Measurements from ENCODE around the gene KCNK4. TPM values are rescaled to one million over a fixed set of nuclear protein-coding genes. Genes with fewer than 3 reads are reported as not detected.

Gene KCNK4
- total and polyA plus RNA-seq, 2 of the 13 experiments (the other 11 are each of a cell fraction or from before 2014, with no cell fraction given) = not detected

DNA sequence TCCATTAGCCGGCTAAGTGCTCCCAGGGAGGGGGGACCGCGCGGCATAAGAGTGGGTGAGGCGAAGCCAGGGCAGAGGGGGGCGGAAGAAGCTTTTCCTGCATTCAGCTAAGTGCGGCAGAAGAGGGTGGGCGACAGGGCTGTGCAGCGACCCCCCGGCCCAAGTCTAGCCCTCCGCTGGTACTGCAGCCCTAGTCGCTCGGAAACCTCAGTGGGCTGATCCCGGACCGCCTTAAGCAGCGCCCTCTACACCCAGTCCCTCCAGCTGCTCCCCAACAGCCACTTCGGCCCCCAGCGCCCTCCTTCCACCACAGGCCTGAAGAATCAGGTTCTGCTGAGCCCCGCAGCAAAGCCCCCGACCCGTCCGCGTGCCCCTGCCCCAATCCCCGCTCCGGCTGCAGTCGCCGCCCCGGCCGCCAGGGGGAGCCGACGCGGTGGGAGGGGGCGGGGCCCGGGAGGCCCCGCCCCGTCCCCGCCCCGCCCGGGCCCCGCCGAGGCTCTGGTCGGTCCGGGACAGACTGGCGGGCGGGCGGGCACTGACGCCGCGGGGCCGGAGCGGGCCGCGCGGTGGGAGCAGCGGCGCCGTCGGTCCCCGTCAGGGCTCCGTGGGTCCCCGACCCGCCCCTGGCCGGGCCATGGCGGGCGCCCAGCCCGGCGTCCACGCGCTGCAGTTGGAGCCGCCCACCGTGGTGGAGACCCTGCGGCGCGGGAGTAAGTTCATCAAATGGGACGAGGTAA is 39.9 kb upstream of the KCNK4 start, which contains the start of gene PLCB3 (continued):
- TF ChIP-seq, protein P1, sequence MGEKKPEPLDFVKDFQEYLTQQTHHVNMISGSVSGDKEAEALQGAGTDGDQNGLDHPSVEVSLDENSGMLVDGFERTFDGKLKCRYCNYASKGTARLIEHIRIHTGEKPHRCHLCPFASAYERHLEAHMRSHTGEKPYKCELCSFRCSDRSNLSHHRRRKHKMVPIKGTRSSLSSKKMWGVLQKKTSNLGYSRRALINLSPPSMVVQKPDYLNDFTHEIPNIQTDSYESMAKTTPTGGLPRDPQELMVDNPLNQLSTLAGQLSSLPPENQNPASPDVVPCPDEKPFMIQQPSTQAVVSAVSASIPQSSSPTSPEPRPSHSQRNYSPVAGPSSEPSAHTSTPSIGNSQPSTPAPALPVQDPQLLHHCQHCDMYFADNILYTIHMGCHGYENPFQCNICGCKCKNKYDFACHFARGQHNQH (CRISPR knock-in tag; IDR thresholded peaks at IDR 0.05) = 0 out of 2 replicates have a peak, but pooled peaks have one; percentile 44
- no peak for TF ChIP-seq SUZ12 (IDR thresholded peaks at IDR 0.05; ENCODE audit: low read depth, low read length)
- TF ChIP-seq NR2F6 (IDR thresholded peaks at IDR 0.05) = no peak
- no peak for TF ChIP-seq NR2F6 (CRISPR knock-in tag; IDR thresholded peaks at IDR 0.05)
- peak; percentile 25; the same call in 1 of the 2 replicates for TF ChIP-seq KLF6 (CRISPR knock-in tag; IDR thresholded peaks at IDR 0.05)
- no peak for TF ChIP-seq HOXA3 (CRISPR knock-in tag; IDR thresholded peaks at IDR 0.05)
- peak; percentile 61; the same call in 1 of the 2 replicates for TF ChIP-seq MAZ (IDR thresholded peaks at IDR 0.05; ENCODE audit: borderline replicate concordance, low read depth, low read length)
- peak; percentile 61; the same call in 1 of the 2 replicates for TF ChIP-seq MAZ (CRISPR knock-in tag; IDR thresholded peaks at IDR 0.05; ENCODE audit: low read depth)
- TF ChIP-seq, protein P2, sequence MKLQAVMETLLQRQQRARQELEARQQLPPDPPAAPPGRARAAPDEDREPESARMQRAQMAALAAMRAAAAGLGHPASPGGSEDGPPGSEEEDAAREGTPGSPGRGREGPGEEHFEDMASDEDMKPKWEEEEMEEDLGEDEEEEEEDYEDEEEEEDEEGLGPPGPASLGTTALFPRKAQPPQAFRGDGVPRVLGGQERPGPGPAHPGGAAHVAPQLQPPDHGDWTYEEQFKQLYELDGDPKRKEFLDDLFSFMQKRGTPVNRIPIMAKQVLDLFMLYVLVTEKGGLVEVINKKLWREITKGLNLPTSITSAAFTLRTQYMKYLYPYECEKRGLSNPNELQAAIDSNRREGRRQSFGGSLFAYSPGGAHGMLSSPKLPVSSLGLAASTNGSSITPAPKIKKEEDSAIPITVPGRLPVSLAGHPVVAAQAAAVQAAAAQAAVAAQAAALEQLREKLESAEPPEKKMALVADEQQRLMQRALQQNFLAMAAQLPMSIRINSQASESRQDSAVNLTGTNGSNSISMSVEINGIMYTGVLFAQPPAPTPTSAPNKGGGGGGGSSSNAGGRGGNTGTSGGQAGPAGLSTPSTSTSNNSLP (IDR thresholded peaks at IDR 0.05; ENCODE audit: low read depth, low read length) = no peak
- TF ChIP-seq, protein P3, sequence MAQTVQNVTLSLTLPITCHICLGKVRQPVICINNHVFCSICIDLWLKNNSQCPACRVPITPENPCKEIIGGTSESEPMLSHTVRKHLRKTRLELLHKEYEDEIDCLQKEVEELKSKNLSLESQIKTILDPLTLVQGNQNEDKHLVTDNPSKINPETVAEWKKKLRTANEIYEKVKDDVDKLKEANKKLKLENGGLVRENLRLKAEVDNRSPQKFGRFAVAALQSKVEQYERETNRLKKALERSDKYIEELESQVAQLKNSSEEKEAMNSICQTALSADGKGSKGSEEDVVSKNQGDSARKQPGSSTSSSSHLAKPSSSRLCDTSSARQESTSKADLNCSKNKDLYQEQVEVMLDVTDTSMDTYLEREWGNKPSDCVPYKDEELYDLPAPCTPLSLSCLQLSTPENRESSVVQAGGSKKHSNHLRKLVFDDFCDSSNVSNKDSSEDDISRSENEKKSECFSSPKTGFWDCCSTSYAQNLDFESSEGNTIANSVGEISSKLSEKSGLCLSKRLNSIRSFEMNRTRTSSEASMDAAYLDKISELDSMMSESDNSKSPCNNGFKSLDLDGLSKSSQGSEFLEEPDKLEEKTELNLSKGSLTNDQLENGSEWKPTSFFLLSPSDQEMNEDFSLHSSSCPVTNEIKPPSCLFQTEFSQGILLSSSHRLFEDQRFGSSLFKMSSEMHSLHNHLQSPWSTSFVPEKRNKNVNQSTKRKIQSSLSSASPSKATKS (CRISPR knock-in tag; IDR thresholded peaks at IDR 0.05) = no peak
- TF ChIP-seq SP2 (CRISPR knock-in tag; IDR thresholded peaks at IDR 0.05) = 0 out of 2 replicates have a peak, but pooled peaks have one; percentile 38
- 0 out of 2 replicates have a peak, but pooled peaks have one; percentile 42 for TF ChIP-seq RFXAP (CRISPR knock-in tag; IDR thresholded peaks at IDR 0.05; ENCODE audit: borderline replicate concordance)
- no peak for TF ChIP-seq MIXL1 (CRISPR knock-in tag; IDR thresholded peaks at IDR 0.05)
- TF ChIP-seq GABPB1 (CRISPR knock-in tag; IDR thresholded peaks at IDR 0.05) = peak; percentile 54; the same call in 1 of the 2 replicates
- no peak for TF ChIP-seq ZNF570 (CRISPR knock-in tag; IDR thresholded peaks at IDR 0.05; ENCODE audit: borderline replicate concordance)
- no peak for TF ChIP-seq MEF2D (CRISPR knock-in tag; IDR thresholded peaks at IDR 0.05)
- peak; percentile 48; the same call in 1 of the 2 replicates for TF ChIP-seq RAD21 (CRISPR knock-in tag; IDR thresholded peaks at IDR 0.05)
- no peak for TF ChIP-seq BORCS8-MEF2B (CRISPR knock-in tag; IDR thresholded peaks at IDR 0.05)
- TF ChIP-seq CHD4 (IDR thresholded peaks at IDR 0.05; ENCODE audit: borderline replicate concordance, low read length) = no peak
- TF ChIP-seq, protein P4, sequence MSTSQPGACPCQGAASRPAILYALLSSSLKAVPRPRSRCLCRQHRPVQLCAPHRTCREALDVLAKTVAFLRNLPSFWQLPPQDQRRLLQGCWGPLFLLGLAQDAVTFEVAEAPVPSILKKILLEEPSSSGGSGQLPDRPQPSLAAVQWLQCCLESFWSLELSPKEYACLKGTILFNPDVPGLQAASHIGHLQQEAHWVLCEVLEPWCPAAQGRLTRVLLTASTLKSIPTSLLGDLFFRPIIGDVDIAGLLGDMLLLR (CRISPR knock-in tag; IDR thresholded peaks at IDR 0.05) = no peak
- TF ChIP-seq ZNF441 (CRISPR knock-in tag; IDR thresholded peaks at IDR 0.05; ENCODE audit: borderline replicate concordance) = no peak
- no peak for TF ChIP-seq ZNF143 (CRISPR knock-in tag; IDR thresholded peaks at IDR 0.05)
- TF ChIP-seq ZKSCAN5 (CRISPR knock-in tag; IDR thresholded peaks at IDR 0.05) = no peak
- TF ChIP-seq KDM2A (CRISPR knock-in tag; IDR thresholded peaks at IDR 0.05; ENCODE audit: borderline replicate concordance, low read depth) = peak; percentile 58; the same call in 1 of the 2 replicates
- TF ChIP-seq FLYWCH1 (CRISPR knock-in tag; IDR thresholded peaks at IDR 0.05) = 0 out of 2 replicates have a peak, but pooled peaks have one; percentile 20
- TF ChIP-seq YY1 (IDR thresholded peaks at IDR 0.05; ENCODE audit: insufficient read depth, insufficient replicate concordance, low read depth, low read length) = peak; percentile 48
- TF ChIP-seq POLR2G (IDR thresholded peaks at IDR 0.05; ENCODE audit: low read depth, low read length) = peak; percentile 63; the same call in 1 of the 2 replicates

Measured in HepG2 (cell line).